Measurements from ENCODE around the gene EARS2. TPM values are rescaled to one million over a fixed set of nuclear protein-coding genes. Genes with fewer than 3 reads are reported as not detected.

EARS2 gene
- total and polyA plus RNA-seq, 9 of the 15 experiments (the other 6 are each of a cell fraction or from before 2014, with no cell fraction given), result 17.6 to 58.6 (median 36.3) TPM

GRCh38 chr16:23476289-23476688 lies 80.9 kb downstream of the EARS2 start:
- TF ChIP-seq ZNF41 (CRISPR knock-in tag; conservative IDR thresholded peaks at IDR 0.05) (no peak), ZKSCAN3 (CRISPR knock-in tag; IDR thresholded peaks at IDR 0.05) (no peak), RBM15 (IDR thresholded peaks at IDR 0.05; ENCODE audit: insufficient read depth, low read length) (no peak), ZNF143 (CRISPR knock-in tag; IDR thresholded peaks at IDR 0.05) (no peak), CLOCK (CRISPR knock-in tag; IDR thresholded peaks at IDR 0.05; ENCODE audit: borderline replicate concordance) (no peak), PYGO2 (tag; IDR thresholded peaks at IDR 0.05) (no peak), ZNF551 (CRISPR knock-in tag; IDR thresholded peaks at IDR 0.05) (no peak), SAFB2 (IDR thresholded peaks at IDR 0.05; ENCODE audit: borderline replicate concordance, low read depth, low read length, severe bottlenecking) (no peak), ZNF280B (CRISPR knock-in tag; IDR thresholded peaks at IDR 0.05) (no peak)
- CTCF ChIA-PET (ENCODE audit: low intra/inter-chr PET ratio), result no interaction called here
- H3K36me3 ChIP-seq (ENCODE audit: control insufficient read depth, insufficient read depth, low read length), result peaks cover 92% of the 10 kb centered on the region
- H3K4me2 ChIP-seq (ENCODE audit: insufficient read depth, low read length), result no peak overlapping the region
- 0 out of 2 replicates have a peak, but pooled peaks cover 7% of the 10 kb centered on the region for H4K20me1 ChIP-seq (replicated peaks; ENCODE audit: control insufficient read depth, insufficient read depth, low read length)
- no peak overlapping the region for H3K27ac ChIP-seq (ENCODE audit: extremely low read depth, low read depth, low read length)
- no peaks in the 10 kb centered on the region for H3K9me3 ChIP-seq (replicated peaks; ENCODE audit: control insufficient read depth, insufficient read depth, low read depth, low read length)
- no peak overlapping the region for H3K9ac ChIP-seq (ENCODE audit: insufficient read depth in 1 of 2, low read depth in 2 of 2, low read length in 2 of 2)
- no peaks in the 10 kb centered on the region for H3K27me3 ChIP-seq (ENCODE audit: control insufficient read depth in 2 of 2, insufficient read depth in 2 of 2, low read length in 2 of 2)
- FAIRE-seq (no peak), DNase-seq (ENCODE audit: extremely low read depth in 1 of 4, low spot score in 3 of 4) (no peak), ATAC-seq (no peak)
- 93% methylated on average over 1 of the region's 1 CpG for WGBS (ENCODE audit: insufficient coverage, low coverage, missing lambda C conversion rate)
- H2AFZ ChIP-seq (ENCODE audit: low read depth, low read length), result no peak overlapping the region
- POLR2A ChIA-PET, result interaction anchor here (0.6 to 1.1 kb wide), 2 partner anchors 16 to 34 kb away, joined by 3 read pairs; no protein-coding TSS in a partner anchor
- no peaks in the 10 kb centered on the region for H3K4me1 ChIP-seq (replicated peaks in 1 of 2; ENCODE audit: control insufficient read depth in 2 of 2, insufficient read depth in 2 of 2, low read length in 2 of 2)
- TSS peak; percentile 12 for BruUV-seq (replicated peaks)
- intact Hi-C loops (cut with micrococcal nuclease) (no loop called here), in situ Hi-C loops (cut with MboI) (no loop called here)
- no peaks in the 10 kb centered on the region for H3K79me2 ChIP-seq (ENCODE audit: control insufficient read depth, insufficient read depth, low read length)
- H3K9me1 ChIP-seq (ENCODE audit: control insufficient read depth, insufficient read depth, low read length), result no peaks in the 10 kb centered on the region
- no peak overlapping the region for H3K4me3 ChIP-seq

Other genes starting within 250 kb of the EARS2 start
Only the 7 nearest of the 9 such genes appear.
- gene COG7, start 104.2 kb downstream of the EARS2 start, total RNA-seq (2014; rRNA removed), result 10.3 and 15.6 TPM in 2 replicates
- 10.1 and 12.6 TPM in 2 replicates for gene COG7, start 104.2 kb downstream of the EARS2 start, total RNA-seq (2014; rRNA removed; fragmentation: Illumina TruSeq; extraction: Trizol)
- gene COG7, start 104.2 kb downstream of the EARS2 start, total RNA-seq (2015; rRNA removed; fragmentation: Illumina TruSeq; extraction: Trizol), result 15.1 and 17.4 TPM in 2 replicates
- gene COG7, start 104.2 kb downstream of the EARS2 start, total RNA-seq (2021), result 15.7 and 16.0 TPM in 2 replicates
- 17.4 and 33.4 TPM in 2 replicates for gene COG7, start 104.2 kb downstream of the EARS2 start, polyA plus RNA-seq (2011; rRNA removed)
- 17.6 and 18.9 TPM in 2 replicates for gene COG7, start 104.2 kb downstream of the EARS2 start, polyA plus RNA-seq (2014; fragmentation: Illumina TruSeq; extraction: Trizol)
- 1 to 10 TPM; 3.8 to 7.6 TPM for gene COG7, start 104.2 kb downstream of the EARS2 start, polyA plus RNA-seq (2014; fragmentation: Nextera tagmentation; extraction: Ambion mirVana)
- gene COG7, start 104.2 kb downstream of the EARS2 start, polyA plus RNA-seq (2014; rRNA removed), result 13.4 and 16.6 TPM in 2 replicates
- gene GGA2, start 46.9 kb downstream of the EARS2 start, total RNA-seq (2014; rRNA removed), result 53.3 and 66.3 TPM in 2 replicates
- gene GGA2, start 46.9 kb downstream of the EARS2 start, total RNA-seq (2014; rRNA removed; fragmentation: Illumina TruSeq; extraction: Trizol), result 64.5 and 78.7 TPM in 2 replicates
- gene GGA2, start 46.9 kb downstream of the EARS2 start, total RNA-seq (2015; rRNA removed; fragmentation: Illumina TruSeq; extraction: Trizol), result 53.6 and 63.0 TPM in 2 replicates
- gene GGA2, start 46.9 kb downstream of the EARS2 start, total RNA-seq (2021), result 88.9 and 93.1 TPM in 2 replicates
- 97.5 and 110 TPM in 2 replicates for gene GGA2, start 46.9 kb downstream of the EARS2 start, polyA plus RNA-seq (2011; rRNA removed)
- 99.9 and 133 TPM in 2 replicates for gene GGA2, start 46.9 kb downstream of the EARS2 start, polyA plus RNA-seq (2014; fragmentation: Illumina TruSeq; extraction: Trizol)
- gene GGA2, start 46.9 kb downstream of the EARS2 start, polyA plus RNA-seq (2014; fragmentation: Nextera tagmentation; extraction: Ambion mirVana), result 10 to 100 TPM; 11.9 to 15.7 TPM
- gene GGA2, start 46.9 kb downstream of the EARS2 start, polyA plus RNA-seq (2014; rRNA removed), result 74.6 and 78.4 TPM in 2 replicates
- gene UBFD1, start 377 bp upstream of the EARS2 start, total RNA-seq (2014; rRNA removed), result 66.2 and 91.7 TPM in 2 replicates
- gene UBFD1, start 377 bp upstream of the EARS2 start, total RNA-seq (2014; rRNA removed; fragmentation: Illumina TruSeq; extraction: Trizol), result 31.0 and 34.6 TPM in 2 replicates
- gene UBFD1, start 377 bp upstream of the EARS2 start, total RNA-seq (2015; rRNA removed; fragmentation: Illumina TruSeq; extraction: Trizol), result 25.5 and 26.3 TPM in 2 replicates
- gene UBFD1, start 377 bp upstream of the EARS2 start, total RNA-seq (2021), result 65.6 and 68.1 TPM in 2 replicates
- 51.3 and 53.2 TPM in 2 replicates for gene UBFD1, start 377 bp upstream of the EARS2 start, polyA plus RNA-seq (2011; rRNA removed)
- gene UBFD1, start 377 bp upstream of the EARS2 start, polyA plus RNA-seq (2014; fragmentation: Illumina TruSeq; extraction: Trizol), result 29.0 and 34.0 TPM in 2 replicates
- gene UBFD1, start 377 bp upstream of the EARS2 start, polyA plus RNA-seq (2014; fragmentation: Nextera tagmentation; extraction: Ambion mirVana), result 10 to 100 TPM; 10.7 to 11.0 TPM
- 47.9 and 58.8 TPM in 2 replicates for gene UBFD1, start 377 bp upstream of the EARS2 start, polyA plus RNA-seq (2014; rRNA removed)
- gene NDUFAB1, start 39.0 kb upstream of the EARS2 start, total RNA-seq (2014; rRNA removed), result 355 and 382 TPM in 2 replicates
- gene NDUFAB1, start 39.0 kb upstream of the EARS2 start, total RNA-seq (2014; rRNA removed; fragmentation: Illumina TruSeq; extraction: Trizol), result 234 and 245 TPM in 2 replicates
- 215 and 235 TPM in 2 replicates for gene NDUFAB1, start 39.0 kb upstream of the EARS2 start, total RNA-seq (2015; rRNA removed; fragmentation: Illumina TruSeq; extraction: Trizol)
- gene NDUFAB1, start 39.0 kb upstream of the EARS2 start, total RNA-seq (2021), result 238 and 260 TPM in 2 replicates
- gene NDUFAB1, start 39.0 kb upstream of the EARS2 start, polyA plus RNA-seq (2011; rRNA removed), result 246 and 317 TPM in 2 replicates
- gene NDUFAB1, start 39.0 kb upstream of the EARS2 start, polyA plus RNA-seq (2014; fragmentation: Illumina TruSeq; extraction: Trizol), result 143 and 182 TPM in 2 replicates
- gene NDUFAB1, start 39.0 kb upstream of the EARS2 start, polyA plus RNA-seq (2014; fragmentation: Nextera tagmentation; extraction: Ambion mirVana), result 100 to 1,000 TPM; 123 to 240 TPM
- gene NDUFAB1, start 39.0 kb upstream of the EARS2 start, polyA plus RNA-seq (2014; rRNA removed), result 481 and 558 TPM in 2 replicates
- 11.5 and 14.0 TPM in 2 replicates for gene PALB2, start 84.0 kb upstream of the EARS2 start, total RNA-seq (2014; rRNA removed)
- 22.5 and 26.7 TPM in 2 replicates for gene PALB2, start 84.0 kb upstream of the EARS2 start, total RNA-seq (2014; rRNA removed; fragmentation: Illumina TruSeq; extraction: Trizol)
- gene PALB2, start 84.0 kb upstream of the EARS2 start, total RNA-seq (2015; rRNA removed; fragmentation: Illumina TruSeq; extraction: Trizol), result 22.2 and 25.8 TPM in 2 replicates
- 16.5 and 17.9 TPM in 2 replicates for gene PALB2, start 84.0 kb upstream of the EARS2 start, total RNA-seq (2021)
- gene PALB2, start 84.0 kb upstream of the EARS2 start, polyA plus RNA-seq (2011; rRNA removed), result 12.5 and 14.9 TPM in 2 replicates
- 15.0 and 19.1 TPM in 2 replicates for gene PALB2, start 84.0 kb upstream of the EARS2 start, polyA plus RNA-seq (2014; fragmentation: Illumina TruSeq; extraction: Trizol)
- gene PALB2, start 84.0 kb upstream of the EARS2 start, polyA plus RNA-seq (2014; fragmentation: Nextera tagmentation; extraction: Ambion mirVana), result 10 to 100 TPM in 1 of 2 experiments, 1 to 10 TPM in 1; 7.0 to 10.3 TPM
- gene PALB2, start 84.0 kb upstream of the EARS2 start, polyA plus RNA-seq (2014; rRNA removed), result 15.2 and 16.7 TPM in 2 replicates
- 35.2 and 35.8 TPM in 2 replicates for gene DCTN5, start 84.1 kb upstream of the EARS2 start, total RNA-seq (2014; rRNA removed)
- 75.9 and 84.3 TPM in 2 replicates for gene DCTN5, start 84.1 kb upstream of the EARS2 start, total RNA-seq (2014; rRNA removed; fragmentation: Illumina TruSeq; extraction: Trizol)
- gene DCTN5, start 84.1 kb upstream of the EARS2 start, total RNA-seq (2015; rRNA removed; fragmentation: Illumina TruSeq; extraction: Trizol), result 60.7 and 65.6 TPM in 2 replicates
- 78.2 and 81.1 TPM in 2 replicates for gene DCTN5, start 84.1 kb upstream of the EARS2 start, total RNA-seq (2021)
- 109 and 149 TPM in 2 replicates for gene DCTN5, start 84.1 kb upstream of the EARS2 start, polyA plus RNA-seq (2011; rRNA removed)
- 88.7 and 97.0 TPM in 2 replicates for gene DCTN5, start 84.1 kb upstream of the EARS2 start, polyA plus RNA-seq (2014; fragmentation: Illumina TruSeq; extraction: Trizol)
- 100 to 1,000 TPM in 1 of 2 experiments, 10 to 100 TPM in 1; 45.2 to 123 TPM for gene DCTN5, start 84.1 kb upstream of the EARS2 start, polyA plus RNA-seq (2014; fragmentation: Nextera tagmentation; extraction: Ambion mirVana)
- gene DCTN5, start 84.1 kb upstream of the EARS2 start, polyA plus RNA-seq (2014; rRNA removed), result 58.9 and 68.4 TPM in 2 replicates
- gene PLK1, start 121.5 kb upstream of the EARS2 start, total RNA-seq (2014; rRNA removed), result 76.3 and 90.5 TPM in 2 replicates
- gene PLK1, start 121.5 kb upstream of the EARS2 start, total RNA-seq (2014; rRNA removed; fragmentation: Illumina TruSeq; extraction: Trizol), result 36.9 and 45.2 TPM in 2 replicates
- 35.5 and 35.6 TPM in 2 replicates for gene PLK1, start 121.5 kb upstream of the EARS2 start, total RNA-seq (2015; rRNA removed; fragmentation: Illumina TruSeq; extraction: Trizol)
- 139 and 152 TPM in 2 replicates for gene PLK1, start 121.5 kb upstream of the EARS2 start, total RNA-seq (2021)
- gene PLK1, start 121.5 kb upstream of the EARS2 start, polyA plus RNA-seq (2011; rRNA removed), result 45.5 and 105 TPM in 2 replicates
- gene PLK1, start 121.5 kb upstream of the EARS2 start, polyA plus RNA-seq (2014; fragmentation: Illumina TruSeq; extraction: Trizol), result 169 and 212 TPM in 2 replicates
- 10 to 100 TPM; 13.6 to 24.8 TPM for gene PLK1, start 121.5 kb upstream of the EARS2 start, polyA plus RNA-seq (2014; fragmentation: Nextera tagmentation; extraction: Ambion mirVana)
- 72.2 and 87.6 TPM in 2 replicates for gene PLK1, start 121.5 kb upstream of the EARS2 start, polyA plus RNA-seq (2014; rRNA removed)